K562 (cell line): ENCODE data around the gene PHTF1. TPM values are rescaled to one million over a fixed set of nuclear protein-coding genes. Genes with fewer than 3 reads are reported as not detected.

Experiments
- ATAC-seq: fragments of 200-7000 bp; cut with Tn5 transposase; 3 replicates; pipeline ENCODE4 v1.9.1; 2020; ENCODE audit warnings: moderate library complexity
- BruUV-seq: library from RNA; stranded (reverse); fragments of 400-500 nt; replicated peaks from 2 replicates; lab custom pipeline; 2021; lab: Mats Ljungman, UMichigan
- CTCF ChIA-PET: fragments of 300-600 bp; formaldehyde crosslinking; extraction: SDS; loops from one replicate; lab custom pipeline; 2021; ENCODE audit warnings: low intra/inter-chr PET ratio; lab: Yijun Ruan, JAX
- POLR2A ChIA-PET: fragments of 300-600, 350-650 bp; sonication (Branson Sonifier 250); formaldehyde crosslinking; extraction: SDS; loops from one replicate; lab custom pipeline; 2021; ENCODE audit warnings: antibody characterized with exemption, inconsistent platforms; lab: Yijun Ruan, JAX
- DNase-seq, 4 experiments: peaks; one replicate each; pipeline versions ENCODE4 v3.0.0 to v3.0.0-alpha.2; 2011 to 2018; ENCODE audit warnings: low spot score in 3 of 4, mixed read lengths in 3 of 4; ENCODE audit errors: extremely low read depth in 1 of 4
- FAIRE-seq: peaks from 2 replicates; lab custom pipeline; 2011; peaks lifted over from hg19 to GRCh38; lab: Jason Lieb, UNC
- H2AFZ ChIP-seq: 2 replicates; pipeline ENCODE4 v1.6.0; 2011; ENCODE audit warnings: low read depth, low read length, control low read depth, inconsistent platforms
- H3K27ac ChIP-seq: fragments of 200-600 bp; 3 replicates; pipeline ENCODE4 v1.8.0; 2011; ENCODE audit warnings: low read depth, mild to moderate bottlenecking, control low read depth, inconsistent platforms, low read length, moderate library complexity, mixed read lengths; ENCODE audit errors: extremely low read depth
- H3K27me3 ChIP-seq, 2 experiments: fragments of 300-600 bp in 1 of 2; 2 replicates in 1 of 2; 3 replicates in 1 of 2; pipeline versions ENCODE4 v1.6.0 to v1.8.0; 2011; ENCODE audit warnings: inconsistent platforms in 2 of 2, low read length in 2 of 2, mild to moderate bottlenecking in 1 of 2, mixed read lengths in 1 of 2, moderate library complexity in 1 of 2; ENCODE audit not compliant: control insufficient read depth in 2 of 2, insufficient read depth in 2 of 2
- H3K36me3 ChIP-seq: fragments of 300-600 bp; 3 replicates; pipeline ENCODE4 v1.8.0; 2011; ENCODE audit warnings: mild to moderate bottlenecking, low read length, inconsistent platforms; ENCODE audit not compliant: control insufficient read depth, insufficient read depth
- H3K4me1 ChIP-seq, 2 experiments: fragments of 200-600 bp in 1 of 2; replicated peaks in 1 of 2; 2 replicates in 1 of 2; 3 replicates in 1 of 2; pipeline versions ENCODE4 v1.5.1 to v1.8.0; 2011; ENCODE audit warnings: inconsistent platforms in 2 of 2, low read length in 2 of 2, mild to moderate bottlenecking in 1 of 2, mixed read lengths in 1 of 2, moderate library complexity in 1 of 2; ENCODE audit not compliant: control insufficient read depth in 2 of 2, insufficient read depth in 2 of 2
- H3K4me2 ChIP-seq: 2 replicates; pipeline ENCODE4 v1.6.1; 2011; ENCODE audit warnings: low read length, control low read depth, inconsistent platforms, mixed read lengths; ENCODE audit not compliant: insufficient read depth
- H3K4me3 ChIP-seq: fragments of 200-600 bp; sonication (generic), shearing (Covaris generic); 2 replicates; pipeline ENCODE4 v1.5.1; 2016; ENCODE audit warnings: control low read depth, inconsistent platforms
- H3K79me2 ChIP-seq: fragments of 200-600 bp; 3 replicates; pipeline ENCODE4 v1.8.0; 2011; ENCODE audit warnings: low read length, inconsistent platforms; ENCODE audit not compliant: control insufficient read depth, insufficient read depth
- H3K9ac ChIP-seq, 2 experiments: 2 replicates each; pipeline versions ENCODE4 v1.6.0 to v1.6.1; 2011; ENCODE audit warnings: low read depth in 2 of 2, low read length in 2 of 2, control low read depth in 1 of 2, inconsistent platforms in 1 of 2, mild to moderate bottlenecking in 1 of 2, mixed read lengths in 1 of 2; ENCODE audit not compliant: insufficient read depth in 1 of 2
- H3K9me1 ChIP-seq: one replicate; pipeline ENCODE4 v1.6.0; 2011; ENCODE audit warnings: inconsistent platforms, mild to moderate bottlenecking, low read length, moderate library complexity; ENCODE audit not compliant: control insufficient read depth, insufficient read depth
- H3K9me3 ChIP-seq: replicated peaks from 2 replicates; pipeline ENCODE4 v1.5.1; 2011; ENCODE audit warnings: low read depth, low read length, inconsistent platforms; ENCODE audit not compliant: control insufficient read depth, insufficient read depth
- H4K20me1 ChIP-seq: replicated peaks from 2 replicates; pipeline ENCODE4 v1.6.1; 2011; ENCODE audit warnings: low read length, inconsistent platforms, mixed read lengths; ENCODE audit not compliant: control insufficient read depth, insufficient read depth
- CEBPB ChIP-seq: fragments of 450-650 bp; IDR thresholded peaks from 2 replicates; pipeline ENCODE4 v1.6.1; 2016; ENCODE audit warnings: missing genetic modification characterization, missing compliant biosample characterization
- CEBPG ChIP-seq, 3 experiments: fragments of 200-800 bp in 1 of 3; sonication (Bioruptor generic) in 1 of 3; sonication (generic) in 1 of 3; formaldehyde crosslinking in 1 of 3; IDR thresholded peaks in 2 of 3; conservative IDR thresholded peaks in 1 of 3; 2 replicates each; pipeline versions ENCODE4 v1.6.1 to v1.8.0; 2016 to 2022; ENCODE audit warnings: missing compliant biosample characterization in 2 of 3, missing genetic modification characterization in 2 of 3, mild to moderate bottlenecking in 1 of 3, missing genetic modification reagents in 1 of 3
- MIER1 ChIP-seq: fragments of 450-650 bp; IDR thresholded peaks from 2 replicates; pipeline ENCODE4 v1.6.1; 2016; ENCODE audit warnings: antibody characterized with exemption, mild to moderate bottlenecking, low read depth
- XRCC3 ChIP-seq: fragments of 450-650 bp; IDR thresholded peaks from 2 replicates; pipeline ENCODE4 v1.6.1; 2017; ENCODE audit warnings: mild to moderate bottlenecking, moderate library complexity
- ZNF212 ChIP-seq: fragments of 450-650 bp; formaldehyde crosslinking; IDR thresholded peaks from 2 replicates; pipeline ENCODE4 v1.4.0; 2020; ENCODE audit warnings: mild to moderate bottlenecking
- WGBS: fragments of 100-300 bp; shearing (Covaris generic); methylation state at CpG from one replicate; pipeline ENCODE4 v1.1.6; 2016; ENCODE audit warnings: low coverage, mixed read lengths; ENCODE audit not compliant: insufficient coverage; ENCODE audit errors: missing lambda C conversion rate; 5-methylcytosine and 5-hydroxymethylcytosine counted together
- in situ Hi-C: fragments of 300-500 bp; cut with MboI; formaldehyde crosslinking; loops from 4 replicates; pipeline ENCODE4 v1.15.0; 2018; ENCODE audit warnings: inconsistent platforms, mixed read lengths
- intact Hi-C: fragments of 100-400 bp; cut with micrococcal nuclease; formaldehyde crosslinking; loops from 2 replicates; pipeline ENCODE4 v1.14.2; 2022
- polyA plus RNA-seq, 8 experiments: library from polyadenylated mRNA; depleted of rRNA in 4 of 8; stranded (reverse) in 5 of 8; unstranded in 3 of 8; fragments of >200 nt; fragmentation: Nextera tagmentation in 2 of 8; fragmentation: Illumina TruSeq in 1 of 8; extraction: Ambion mirVana in 2 of 8; extraction: Trizol in 1 of 8; gene quantifications; 2 replicates each; pipeline versions ENCODE4 v1.2.1 to v1.2.3, GENCODE V29; 2011 to 2014; ENCODE audit warnings: inconsistent platforms in 1 of 8, missing spikeins in 1 of 8
- total RNA-seq, 7 experiments: library from RNA; depleted of rRNA in 6 of 7; stranded (reverse); fragments of >200 nt in 6 of 7; fragmentation: Illumina TruSeq in 2 of 7; extraction: Trizol in 2 of 7; gene quantifications; 2 replicates each; pipeline versions ENCODE4 v1.2.1 to v1.2.3, GENCODE V29; 2011 to 2021; ENCODE audit warnings: low replicate concordance in 1 of 7
- TF ChIP-seq, protein P1 (sequence below): fragments of 450-650 bp; IDR thresholded peaks from 2 replicates; pipeline ENCODE4 v1.6.1; 2016; ENCODE audit warnings: missing biosample characterization, missing genetic modification characterization

PHTF1 gene
- total and polyA plus RNA-seq, 9 of the 15 experiments (the other 6 are each of a cell fraction or from before 2014, with no cell fraction given), result 8.4 to 36.2 (median 23.0) TPM

DNA sequence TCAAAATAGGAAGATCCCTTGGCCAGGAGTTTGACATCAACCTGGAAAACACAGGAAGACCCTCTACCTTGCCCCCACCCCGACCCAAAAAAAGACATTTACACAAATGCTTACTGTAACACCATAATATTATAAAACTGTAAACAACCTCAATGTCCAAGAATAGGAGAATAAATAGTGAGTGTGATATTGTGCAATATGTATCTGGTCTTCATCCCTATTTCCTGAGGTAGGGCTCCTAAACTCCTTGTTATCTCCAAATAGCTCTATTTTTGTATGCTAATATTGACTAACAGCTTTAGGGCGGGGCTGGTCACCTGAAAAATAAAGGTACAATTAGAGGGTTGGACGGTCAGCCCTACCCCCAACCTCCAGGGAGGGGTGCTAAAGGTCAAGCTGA is 29.5 kb upstream of the PHTF1 start:
- H3K36me3 ChIP-seq, result peaks cover 32% of the 10 kb centered on the region
- no peaks in the 10 kb centered on the region for H3K9me1 ChIP-seq
- H3K27me3 ChIP-seq, result no peaks in the 10 kb centered on the region
- H3K79me2 ChIP-seq, result peaks cover 94% of the 10 kb centered on the region
- no peak overlapping the region for H3K27ac ChIP-seq
- CTCF ChIA-PET, result no interaction called here
- POLR2A ChIA-PET, result interaction anchor here (0.8 to 2.0 kb wide), 6 partner anchors 8 to 23 kb away, joined by 3 to 7 read pairs (median 4); partner anchors contain the start of gene RSBN1
- no peak overlapping the region for H3K4me2 ChIP-seq
- no peak for DNase-seq
- no peak for FAIRE-seq
- intact Hi-C loops (no loop called here), in situ Hi-C loops (no loop called here)
- H3K9me3 ChIP-seq, result no peaks in the 10 kb centered on the region
- WGBS, result 69% methylated on average over 3 of the region's 3 CpGs
- peaks cover 8% of the 10 kb centered on the region; the same call in 1 of the 2 replicates for H4K20me1 ChIP-seq
- H3K4me1 ChIP-seq, result peaks cover 0 to 17% of the 10 kb centered on the region in 2 experiments; a peak in 3 of 5 replicates
- TF ChIP-seq, protein P1, sequence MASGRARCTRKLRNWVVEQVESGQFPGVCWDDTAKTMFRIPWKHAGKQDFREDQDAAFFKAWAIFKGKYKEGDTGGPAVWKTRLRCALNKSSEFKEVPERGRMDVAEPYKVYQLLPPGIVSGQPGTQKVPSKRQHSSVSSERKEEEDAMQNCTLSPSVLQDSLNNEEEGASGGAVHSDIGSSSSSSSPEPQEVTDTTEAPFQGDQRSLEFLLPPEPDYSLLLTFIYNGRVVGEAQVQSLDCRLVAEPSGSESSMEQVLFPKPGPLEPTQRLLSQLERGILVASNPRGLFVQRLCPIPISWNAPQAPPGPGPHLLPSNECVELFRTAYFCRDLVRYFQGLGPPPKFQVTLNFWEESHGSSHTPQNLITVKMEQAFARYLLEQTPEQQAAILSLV (tag), result peak; percentile 65; the same call in 1 of the 2 replicates
- no peak for TF ChIP-seq XRCC3
- peak; percentile 64 for TF ChIP-seq CEBPG (CRISPR knock-in tag; IDR thresholded peaks at IDR 0.05)
- TF ChIP-seq CEBPG (tag; conservative IDR thresholded peaks at IDR 0.05 in 1 of 2, IDR thresholded peaks at IDR 0.05 in 1 of 2), result peak; percentile 82 to 90
- TF ChIP-seq ZNF212 (CRISPR knock-in tag), result no peak
- peak; percentile 94 for TF ChIP-seq CEBPB (tag)
- TF ChIP-seq MIER1, result no peak
- H2AFZ ChIP-seq, result no peak overlapping the region
- BruUV-seq, result no TSS peak
- H3K4me3 ChIP-seq, result no peak overlapping the region
- H3K9ac ChIP-seq, result no peak overlapping the region
- ATAC-seq, result 0 out of 3 replicates have a peak, but pooled peaks have one; percentile 8
